Ishikawa (cell line): ENCODE measurements around the gene NCDN.

Experiments used
- EP300 ChIP-seq: IDR thresholded peaks from 2 replicates; pipeline ENCODE4 v1.6.1; 2012; ENCODE audit warnings: borderline replicate concordance
- NFIC ChIP-seq: IDR thresholded peaks from 2 replicates; pipeline ENCODE4 v1.6.1; 2012
- RAD21 ChIP-seq: IDR thresholded peaks from 2 replicates; pipeline ENCODE4 v1.6.1; 2012; ENCODE audit warnings: low read depth
- REST ChIP-seq: IDR thresholded peaks from 2 replicates; pipeline ENCODE4 v1.6.1; 2012; ENCODE audit warnings: low read depth, mild to moderate bottlenecking
- TAF1 ChIP-seq: IDR thresholded peaks from 2 replicates; pipeline ENCODE4 v1.6.1; 2012; ENCODE audit warnings: low read depth, mild to moderate bottlenecking
- TCF12 ChIP-seq: IDR thresholded peaks from 2 replicates; pipeline ENCODE4 v1.6.1; 2012; ENCODE audit warnings: low read depth
- TEAD4 ChIP-seq: IDR thresholded peaks from 2 replicates; pipeline ENCODE4 v1.6.1; 2012
- USF1 ChIP-seq: IDR thresholded peaks from 2 replicates; pipeline ENCODE4 v1.6.1; 2012
- YY1 ChIP-seq: IDR thresholded peaks from 2 replicates; pipeline ENCODE4 v1.6.1; 2012; ENCODE audit warnings: low read depth

Gene NCDN

GRCh38 chr1:35611655-35612054 is 54.1 kb downstream of the NCDN start:
- TF ChIP-seq YY1, result no peak
- no peak for TF ChIP-seq REST
- no peak for TF ChIP-seq TCF12
- TF ChIP-seq NFIC, result no peak
- TF ChIP-seq USF1, result no peak
- TF ChIP-seq TAF1, result no peak
- TF ChIP-seq EP300, result no peak
- TF ChIP-seq RAD21, result no peak

- TF ChIP-seq EP300, result no peak
- no peak for TF ChIP-seq REST
- TF ChIP-seq TEAD4, result no peak
- TF ChIP-seq RAD21, result no peak
Measured at GRCh38 chr1:35615440-35615839, 57.8 kb downstream of the NCDN start.
